Mesenchymal stem cell (in vitro differentiated cells and primary cell): ENCODE results near the gene CFB.

Source experiments
- DNase-seq: peaks from one replicate; pipeline ENCODE4 v3.0.0-alpha.2; 2013
- H2AFZ ChIP-seq: one replicate; pipeline ENCODE4 v1.6.1; 2013; ENCODE audit warnings: low read depth, mild to moderate bottlenecking, control low read depth, inconsistent platforms, low read length, moderate library complexity
- H2AK5ac ChIP-seq: 2 replicates; pipeline ENCODE4 v1.6.1; 2013; ENCODE audit warnings: low read length, moderate library complexity, mild to moderate bottlenecking, inconsistent platforms; ENCODE audit not compliant: severe bottlenecking
- H2BK120ac ChIP-seq: one replicate; pipeline ENCODE4 v1.6.1; 2013; ENCODE audit warnings: low read depth, mild to moderate bottlenecking, inconsistent platforms, low read length, moderate library complexity
- H2BK12ac ChIP-seq, 2 experiments: one replicate each; pipeline ENCODE4 v1.6.1; 2013; ENCODE audit warnings: inconsistent platforms in 2 of 2, low read length in 2 of 2, mild to moderate bottlenecking in 2 of 2, moderate library complexity in 2 of 2, control low read depth in 1 of 2
- H2BK15ac ChIP-seq: one replicate; pipeline ENCODE4 v1.6.1; 2013; ENCODE audit warnings: mild to moderate bottlenecking, low read depth, inconsistent platforms; ENCODE audit not compliant: poor library complexity, severe bottlenecking
- H2BK5ac ChIP-seq: 2 replicates; pipeline ENCODE4 v1.6.1; 2013; ENCODE audit warnings: low read depth, mild to moderate bottlenecking, low read length, control low read depth, inconsistent platforms; ENCODE audit not compliant: poor library complexity, severe bottlenecking
- H3K14ac ChIP-seq, 2 experiments: one replicate each; pipeline ENCODE4 v1.6.1; 2013; ENCODE audit warnings: inconsistent platforms in 2 of 2, low read length in 2 of 2, control low read depth in 1 of 2, mild to moderate bottlenecking in 1 of 2, moderate library complexity in 1 of 2
- H3K18ac ChIP-seq, 2 experiments: one replicate each; pipeline ENCODE4 v1.6.1; 2013; ENCODE audit warnings: inconsistent platforms in 2 of 2, low read length in 2 of 2, control low read depth in 1 of 2, low read depth in 1 of 2, mild to moderate bottlenecking in 1 of 2
- H3K23ac ChIP-seq, 2 experiments: one replicate each; pipeline ENCODE4 v1.6.1; 2013; ENCODE audit warnings: inconsistent platforms in 2 of 2, low read length in 2 of 2, mild to moderate bottlenecking in 2 of 2, moderate library complexity in 2 of 2, control low read depth in 1 of 2
- H3K27ac ChIP-seq: 2 replicates; pipeline ENCODE4 v1.5.1; 2013; ENCODE audit warnings: mild to moderate bottlenecking, moderate library complexity, low read length, control low read depth, inconsistent platforms; ENCODE audit not compliant: poor library complexity, severe bottlenecking
- H3K27me3 ChIP-seq, 2 experiments: 2 replicates each; pipeline versions ENCODE4 v1.6.1 to v1.7.0; 2013; ENCODE audit warnings: low read length in 2 of 2, mild to moderate bottlenecking in 2 of 2, moderate library complexity in 2 of 2, control low read depth in 1 of 2, inconsistent platforms in 1 of 2; ENCODE audit not compliant: control insufficient read depth in 1 of 2, insufficient read depth in 1 of 2
- H3K36me3 ChIP-seq, 2 experiments: 2 replicates each; pipeline versions ENCODE4 v1.6.1 to v1.7.0; 2013; ENCODE audit warnings: low read length in 2 of 2, control low read depth in 1 of 2, inconsistent platforms in 1 of 2, low read depth in 1 of 2, mild to moderate bottlenecking in 1 of 2; ENCODE audit not compliant: insufficient read depth in 2 of 2, control insufficient read depth in 1 of 2
- H3K4ac ChIP-seq, 2 experiments: one replicate each; pipeline ENCODE4 v1.6.1; 2013; ENCODE audit warnings: inconsistent platforms in 2 of 2, low read length in 2 of 2, mild to moderate bottlenecking in 2 of 2, moderate library complexity in 2 of 2, control low read depth in 1 of 2, low read depth in 1 of 2
- H3K4me1 ChIP-seq: 2 replicates; pipeline ENCODE4 v1.6.1; 2013; ENCODE audit warnings: low read depth, low read length, control low read depth; ENCODE audit not compliant: control insufficient read depth, insufficient read depth
- H3K4me2 ChIP-seq: 2 replicates; pipeline ENCODE4 v1.6.1; 2013; ENCODE audit warnings: low read length, mild to moderate bottlenecking, inconsistent platforms; ENCODE audit not compliant: poor library complexity, severe bottlenecking
- H3K4me3 ChIP-seq, 2 experiments: 2 replicates each; pipeline versions ENCODE4 v1.5.1 to v1.7.0; 2013; ENCODE audit warnings: low read length in 2 of 2, mild to moderate bottlenecking in 2 of 2, control low read depth in 1 of 2, low read depth in 1 of 2; ENCODE audit not compliant: insufficient read depth in 1 of 2
- H3K79me1 ChIP-seq: replicated peaks from 2 replicates; pipeline ENCODE4 v1.6.1; 2013; ENCODE audit warnings: mild to moderate bottlenecking, control low read depth, low read length, inconsistent platforms; ENCODE audit not compliant: poor library complexity, severe bottlenecking
- H3K9ac ChIP-seq: 2 replicates; pipeline ENCODE4 v1.7.0; 2013; ENCODE audit warnings: mild to moderate bottlenecking, low read length, moderate library complexity
- H3K9me3 ChIP-seq: 2 replicates; pipeline ENCODE4 v1.7.0; 2013; ENCODE audit warnings: mild to moderate bottlenecking, low read length; ENCODE audit not compliant: control insufficient read depth
- H4K8ac ChIP-seq: one replicate; pipeline ENCODE4 v1.6.1; 2013; ENCODE audit warnings: inconsistent platforms, mild to moderate bottlenecking, low read length, moderate library complexity
- H4K91ac ChIP-seq: one replicate; pipeline ENCODE4 v1.6.1; 2013; ENCODE audit warnings: mild to moderate bottlenecking, low read length, inconsistent platforms
- WGBS: methylation state at CpG from one replicate; pipeline ENCODE4 v1.1.7; 2013; ENCODE audit warnings: mixed read lengths; 5-methylcytosine and 5-hydroxymethylcytosine counted together

Gene CFB

GRCh38 chr6:31899882-31900722 is 45.8 kb upstream of the CFB start:
- Histone ChIP-seq H4K8ac (peak overlapping the region; percentile 12), H2BK12ac (no peak overlapping the region), H2BK15ac (no peak overlapping the region), H3K4me3 (no peak overlapping the region), H3K14ac (no peak overlapping the region), H2AFZ (no peak overlapping the region), H3K27me3 (peaks cover 0 to 5% of the 10 kb centered on the region in 2 experiments), H3K4me1 (peaks cover 24% of the 10 kb centered on the region), H2AK5ac (no peak overlapping the region), H3K4me2 (no peak overlapping the region), H3K18ac (no peak overlapping the region), H3K4ac (no peak overlapping the region), H3K23ac (no peak overlapping the region), H3K36me3 (peaks cover 12 to 20% of the 10 kb centered on the region in 2 experiments), H3K27ac (no peak overlapping the region), H3K79me1 (peaks cover 18% of the 10 kb centered on the region), H2BK120ac (no peak overlapping the region), H2BK5ac (no peak overlapping the region), H4K91ac (no peak overlapping the region), H3K9me3 (no peaks in the 10 kb centered on the region), H3K9ac (no peak overlapping the region)
- 94% methylated on average over 44 of the region's 49 CpGs for WGBS
- no peak for DNase-seq

DNA sequence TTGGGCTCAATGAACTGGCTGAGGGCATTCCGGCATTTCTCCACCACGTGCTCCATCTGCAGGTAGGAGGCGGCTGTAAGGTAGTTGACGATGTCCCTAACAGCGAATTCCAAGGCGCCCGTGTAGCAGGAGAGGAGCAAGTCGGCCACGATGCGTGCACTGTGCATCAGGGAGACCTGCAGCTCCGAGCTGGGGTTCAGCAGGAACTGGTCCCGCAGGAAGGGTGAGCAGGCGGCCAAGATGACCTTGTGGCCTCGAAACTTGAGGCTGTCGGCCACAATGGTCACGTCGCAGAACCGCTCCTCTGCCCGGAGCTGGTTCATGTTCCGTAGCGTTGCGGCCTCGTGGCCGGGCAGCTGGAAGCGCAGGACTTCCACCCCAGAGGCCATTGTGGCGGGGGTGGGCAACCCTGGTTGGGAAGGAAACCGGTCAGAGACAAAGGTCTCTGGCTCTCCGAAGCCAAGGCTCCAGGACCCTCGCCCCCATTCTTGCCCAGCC is 44.9 kb upstream of the CFB start:
- no peak for DNase-seq
- peak overlapping the region; percentile 41 for H2BK15ac ChIP-seq
- H2BK5ac ChIP-seq: no peak overlapping the region
- H3K4me2 ChIP-seq: peak overlapping the region; percentile 71
- peak overlapping the region; percentile 72 for H4K91ac ChIP-seq
- H2AFZ ChIP-seq: no peak overlapping the region
- whole genome bisulfite sequencing: 82% methylated on average over 26 of the region's 29 CpGs
- peak overlapping the region in 1 of 2 experiments; percentile 24 for H3K4ac ChIP-seq
- no peak overlapping the region for H3K27ac ChIP-seq
- no peaks in the 10 kb centered on the region for H3K9me3 ChIP-seq
- peaks cover 0 to 9% of the 10 kb centered on the region in 2 experiments for H3K27me3 ChIP-seq
- peak overlapping the region; percentile 89 for H2BK120ac ChIP-seq
- peak overlapping the region in 1 of 2 experiments; percentile 8 for H2BK12ac ChIP-seq
- no peak overlapping the region for H2AK5ac ChIP-seq
- peak overlapping the region; percentile 64 to 85 for H3K4me3 ChIP-seq
- H3K79me1 ChIP-seq: peaks cover 15% of the 10 kb centered on the region
- peak overlapping the region; percentile 88 for H3K9ac ChIP-seq
- peaks cover 24% of the 10 kb centered on the region for H3K4me1 ChIP-seq
- no peak overlapping the region for H4K8ac ChIP-seq
- peaks cover 3 to 20% of the 10 kb centered on the region in 2 experiments for H3K36me3 ChIP-seq
- no peak overlapping the region for H3K23ac ChIP-seq
- H3K18ac ChIP-seq: peak overlapping the region in 1 of 2 experiments; percentile 25
- no peak overlapping the region for H3K14ac ChIP-seq

- H2BK12ac ChIP-seq: no peak overlapping the region
- peak; percentile 55 for DNase-seq
- peaks cover 11% of the 10 kb centered on the region for H3K79me1 ChIP-seq
- peak overlapping the region; percentile 71 for H3K4me2 ChIP-seq
- H2AFZ ChIP-seq: no peak overlapping the region
- peak overlapping the region; percentile 60 to 63 for H3K18ac ChIP-seq
- H3K9me3 ChIP-seq: no peaks in the 10 kb centered on the region
- H3K4me3 ChIP-seq: peak overlapping the region; percentile 64 to 85
- H4K91ac ChIP-seq: peak overlapping the region; percentile 85
- 0% methylated on average over 8 of the region's 45 CpGs for WGBS
- peak overlapping the region; percentile 88 for H3K9ac ChIP-seq
- no peak overlapping the region for H3K23ac ChIP-seq
- H2BK5ac ChIP-seq: peak overlapping the region; percentile 24
- H2BK15ac ChIP-seq: peak overlapping the region; percentile 41
- H3K4ac ChIP-seq: peak overlapping the region in 1 of 2 experiments; percentile 32
- peaks cover 20% of the 10 kb centered on the region for H3K4me1 ChIP-seq
- H3K27ac ChIP-seq: no peak overlapping the region
- peaks cover 0 to 15% of the 10 kb centered on the region in 2 experiments for H3K36me3 ChIP-seq
- H3K14ac ChIP-seq: no peak overlapping the region
- H2AK5ac ChIP-seq: no peak overlapping the region
- peaks cover 0 to 14% of the 10 kb centered on the region in 2 experiments for H3K27me3 ChIP-seq
- H4K8ac ChIP-seq: peak overlapping the region; percentile 90
- H2BK120ac ChIP-seq: peak overlapping the region; percentile 89
Measured at GRCh38 chr6:31901415-31901952, 44.4 kb upstream of the CFB start.
